ENCODE measurements around the gene LRP1.
A peak's percentile ranks its signal among the peaks of the same experiment; 100 is the strongest.

Gene LRP1

GRCh38 chr12:57212701-57213057 is 84.4 kb downstream of the LRP1 start:
- DNase-seq (ENCODE audit: low spot score), result no peak

GRCh38 chr12:57213058-57213715 is 84.9 kb downstream of the LRP1 start:
- peak; percentile 84 for DNase-seq (ENCODE audit: low spot score)

GRCh38 chr12:57213763-57214397 is 85.6 kb downstream of the LRP1 start:
- DNase-seq (ENCODE audit: low spot score), result no peak

GRCh38 chr12:57214398-57214781 is 86.1 kb downstream of the LRP1 start:
- DNase-seq (ENCODE audit: low spot score), result no peak

GRCh38 chr12:57215065-57215464 is 86.8 kb downstream of the LRP1 start:
- no peak for DNase-seq (ENCODE audit: low spot score)

- no peak for DNase-seq (ENCODE audit: low spot score)
Measured at GRCh38 chr12:57215668-57216013, 87.4 kb downstream of the LRP1 start.

GRCh38 chr12:57216014-57216911 is 88.0 kb downstream of the LRP1 start, which contains the start of gene NXPH4:
Gene NXPH4, plus strand, starts transcription at chr12:57216794. Its CDS starts 176 bp downstream, at chr12:57216970.
- DNase-seq (ENCODE audit: low spot score), result no peak

GRCh38 chr12:57216921-57217879 is 88.9 kb downstream of the LRP1 start:
- DNase-seq (ENCODE audit: low spot score), result no peak

GRCh38 chr12:57218030-57218853 is 90.0 kb downstream of the LRP1 start:
- no peak for DNase-seq (ENCODE audit: low spot score)

GRCh38 chr12:57219205-57219992 is 91.1 kb downstream of the LRP1 start:
- DNase-seq (ENCODE audit: low spot score), result no peak

- DNase-seq (ENCODE audit: low spot score), result no peak
Measured at GRCh38 chr12:57219993-57220754, 91.9 kb downstream of the LRP1 start.

- no peak for DNase-seq (ENCODE audit: low spot score)
Measured at GRCh38 chr12:57220770-57221168, 92.5 kb downstream of the LRP1 start.

- no peak for DNase-seq (ENCODE audit: low spot score)
Measured at GRCh38 chr12:57221169-57221917, 93.1 kb downstream of the LRP1 start.

- DNase-seq (ENCODE audit: low spot score), result no peak
Measured at GRCh38 chr12:57222286-57223190, 94.3 kb downstream of the LRP1 start.

GRCh38 chr12:57223191-57224165 is 95.2 kb downstream of the LRP1 start:
- no peak for DNase-seq (ENCODE audit: low spot score)

- DNase-seq (ENCODE audit: low spot score), result no peak
Measured at GRCh38 chr12:57224278-57224972, 96.1 kb downstream of the LRP1 start.

All from globus pallidus (tissue), 1 donor.